Activated CD8-positive, alpha-beta T cell treated with anti-CD3 and anti-CD28 coated beads for 36 hours (primary cell): ENCODE results near the gene COBLL1. TPM values are rescaled to one million over a fixed set of nuclear protein-coding genes. Genes with fewer than 3 reads are reported as not detected.

Source experiments
- ATAC-seq: fragments of 200-7000 bp; cut with Tn5 transposase; one replicate; pipeline ENCODE4 v1.10.0; 2021; ENCODE audit warnings: mild to moderate bottlenecking, moderate library complexity
- CTCF ChIA-PET: fragments of 350-600 bp; sonication (Branson Sonifier 250); formaldehyde crosslinking; loops from one replicate; lab custom pipeline; 2021; ENCODE audit warnings: antibody characterized with exemption; lab: Charles Lee
- POLR2A ChIA-PET: fragments of 350-600 bp; sonication (Branson Sonifier 250); formaldehyde crosslinking; loops from one replicate; lab custom pipeline; 2021; ENCODE audit warnings: antibody characterized with exemption; lab: Charles Lee
- DNase-seq: peaks from one replicate; pipeline ENCODE4 v3.0.0-alpha.2; 2020
- H3K27ac Mint-ChIP-seq: one replicate; pipeline ENCODE4 v1.8.0; 2021; ENCODE audit warnings: mild to moderate bottlenecking, mixed read lengths
- H3K27me3 Mint-ChIP-seq: one replicate; pipeline ENCODE4 v1.8.0; 2021; ENCODE audit warnings: mixed read lengths
- H3K36me3 Mint-ChIP-seq: one replicate; pipeline ENCODE4 v1.8.0; 2021; ENCODE audit warnings: low read depth, mixed read lengths
- H3K4me1 Mint-ChIP-seq: one replicate; pipeline ENCODE4 v1.8.0; 2021; ENCODE audit warnings: low read depth, mixed read lengths
- H3K4me3 Mint-ChIP-seq: one replicate; pipeline ENCODE4 v1.8.0; 2021; ENCODE audit warnings: mild to moderate bottlenecking, moderate library complexity, mixed read lengths
- H3K9me3 Mint-ChIP-seq: one replicate; pipeline ENCODE4 v1.8.0; 2021; ENCODE audit warnings: mixed read lengths
- CTCF ChIP-seq: fragments of 200-600 bp; IDR thresholded peaks from one replicate; pipeline ENCODE4 v1.8.0; 2022; ENCODE audit warnings: antibody characterized with exemption, mild to moderate bottlenecking
- intact Hi-C: fragments of 100-400 bp; cut with micrococcal nuclease; formaldehyde crosslinking; loops from one replicate; pipeline ENCODE4 v1.10.0; 2022
- total RNA-seq, 2 experiments: library from RNA; stranded (reverse); gene quantifications; one replicate each; pipeline ENCODE4 v1.2.3, GENCODE V29; 2021

COBLL1 gene
- total RNA-seq, 2 experiments from 2014 or later = 0.36 to 0.68 TPM

- H3K27ac Mint-ChIP-seq = no peak overlapping the region
- no peaks in the 10 kb centered on the region for H3K4me1 Mint-ChIP-seq
- TF ChIP-seq CTCF = no peak
- ATAC-seq (no peak), DNase-seq (no peak)
- CTCF ChIA-PET = no interaction called here
- no peak overlapping the region for H3K4me3 Mint-ChIP-seq
- POLR2A ChIA-PET = no interaction called here
- H3K27me3 Mint-ChIP-seq = no peaks in the 10 kb centered on the region
- H3K36me3 Mint-ChIP-seq = no peaks in the 10 kb centered on the region
- no peaks in the 10 kb centered on the region for H3K9me3 Mint-ChIP-seq
- intact Hi-C loops = no loop called here
Observed at GRCh38 chr2:164816046-164816445, 25.6 kb downstream of the COBLL1 start.

GRCh38 chr2:164815071-164815793 is 26.4 kb downstream of the COBLL1 start:
- Mint-ChIP-seq H3K36me3 (no peaks in the 10 kb centered on the region), H3K27me3 (no peaks in the 10 kb centered on the region), H3K4me3 (no peak overlapping the region), H3K4me1 (no peaks in the 10 kb centered on the region), H3K27ac (no peak overlapping the region), H3K9me3 (no peaks in the 10 kb centered on the region)
- CTCF ChIA-PET = no interaction called here
- intact Hi-C loops = no loop called here
- no peak for TF ChIP-seq CTCF
- POLR2A ChIA-PET = no interaction called here
- ATAC-seq (no peak), DNase-seq (no peak)

GRCh38 chr2:164813535-164813934 is 28.1 kb downstream of the COBLL1 start:
- no peaks in the 10 kb centered on the region for H3K4me1 Mint-ChIP-seq
- no peaks in the 10 kb centered on the region for H3K9me3 Mint-ChIP-seq
- TF ChIP-seq CTCF = no peak
- POLR2A ChIA-PET = no interaction called here
- ATAC-seq (no peak), DNase-seq (no peak)
- H3K36me3 Mint-ChIP-seq = no peaks in the 10 kb centered on the region
- no peaks in the 10 kb centered on the region for H3K27me3 Mint-ChIP-seq
- no peak overlapping the region for H3K27ac Mint-ChIP-seq
- intact Hi-C loops = no loop called here
- H3K4me3 Mint-ChIP-seq = no peak overlapping the region
- CTCF ChIA-PET = interaction anchor here (0.8 kb wide), 1 partner anchor 12 kb away, joined by 3 read pairs; no protein-coding TSS in a partner anchor

GRCh38 chr2:164812378-164812777 is 29.2 kb downstream of the COBLL1 start:
- Mint-ChIP-seq H3K27ac (no peak overlapping the region), H3K4me3 (no peak overlapping the region), H3K27me3 (no peaks in the 10 kb centered on the region), H3K9me3 (no peaks in the 10 kb centered on the region), H3K4me1 (no peaks in the 10 kb centered on the region), H3K36me3 (no peaks in the 10 kb centered on the region)
- CTCF ChIA-PET = no interaction called here
- TF ChIP-seq CTCF = no peak
- POLR2A ChIA-PET = no interaction called here
- intact Hi-C loops = no loop called here
- ATAC-seq (no peak), DNase-seq (no peak)

- no peaks in the 10 kb centered on the region for H3K9me3 Mint-ChIP-seq
Observed at GRCh38 chr2:164811819-164812218, 29.8 kb downstream of the COBLL1 start.

More at GRCh38 chr2:164811819-164812218, 29.8 kb downstream of the COBLL1 start:
- POLR2A ChIA-PET = no interaction called here
- Mint-ChIP-seq H3K36me3 (no peaks in the 10 kb centered on the region), H3K4me3 (no peak overlapping the region), H3K27ac (no peak overlapping the region), H3K27me3 (no peaks in the 10 kb centered on the region), H3K4me1 (no peaks in the 10 kb centered on the region)
- CTCF ChIA-PET = no interaction called here
- ATAC-seq (no peak), DNase-seq (no peak)
- intact Hi-C loops = no loop called here
- TF ChIP-seq CTCF = no peak
